ENCODE measurements around the gene PITPNM1. TPM values are rescaled to one million over a fixed set of nuclear protein-coding genes. Genes with fewer than 3 reads are reported as not detected.

Gene PITPNM1
- total RNA-seq, 1 donor from 2014 or later, result 55.8 TPM

DNA sequence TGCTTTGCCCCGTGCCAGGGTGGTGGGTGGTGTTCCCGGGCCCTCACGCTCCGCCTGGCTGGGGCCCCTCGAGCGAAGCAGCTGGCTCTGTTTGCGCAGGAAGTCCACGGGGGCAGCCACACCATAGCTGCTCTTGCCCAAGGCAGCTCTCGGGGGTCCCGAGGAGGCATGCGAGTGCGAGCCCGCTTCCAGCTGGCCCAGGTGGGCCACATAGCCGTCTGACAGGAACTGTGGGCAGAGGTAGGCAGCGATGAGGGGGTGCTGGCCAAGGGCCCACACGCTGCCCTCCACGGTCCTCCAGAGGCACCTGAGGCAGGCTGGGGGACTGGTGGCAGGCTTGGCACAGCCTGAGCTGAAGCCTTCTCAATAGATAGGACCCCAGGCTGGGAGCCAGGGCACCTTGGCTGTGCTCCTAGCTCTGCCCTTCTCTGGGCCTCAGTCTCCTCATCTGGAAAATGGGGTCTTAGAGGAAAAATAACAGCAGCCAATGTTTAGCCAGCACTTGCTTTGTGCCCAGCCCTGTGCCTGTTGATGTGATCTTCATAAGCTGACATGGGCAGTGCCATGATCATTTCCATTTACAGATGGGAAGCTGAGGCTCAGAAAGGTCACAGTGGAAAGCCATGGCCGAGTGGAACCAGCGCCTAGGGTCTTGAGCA lies 13.0 kb downstream of the PITPNM1 start:
- Mint-ChIP-seq H3K36me3 (peaks cover 15% of the 10 kb centered on the region), H3K27ac (no peak overlapping the region), H3K4me1 (no peaks in the 10 kb centered on the region), H3K9me3 (no peaks in the 10 kb centered on the region), H3K27me3 (ENCODE audit: low read depth) (no peaks in the 10 kb centered on the region), H3K4me3 (no peak overlapping the region)
- no peak for DNase-seq (ENCODE audit: low spot score in 2 of 2, unreplicated experiment in 2 of 2)
- TF ChIP-seq, protein P1, sequence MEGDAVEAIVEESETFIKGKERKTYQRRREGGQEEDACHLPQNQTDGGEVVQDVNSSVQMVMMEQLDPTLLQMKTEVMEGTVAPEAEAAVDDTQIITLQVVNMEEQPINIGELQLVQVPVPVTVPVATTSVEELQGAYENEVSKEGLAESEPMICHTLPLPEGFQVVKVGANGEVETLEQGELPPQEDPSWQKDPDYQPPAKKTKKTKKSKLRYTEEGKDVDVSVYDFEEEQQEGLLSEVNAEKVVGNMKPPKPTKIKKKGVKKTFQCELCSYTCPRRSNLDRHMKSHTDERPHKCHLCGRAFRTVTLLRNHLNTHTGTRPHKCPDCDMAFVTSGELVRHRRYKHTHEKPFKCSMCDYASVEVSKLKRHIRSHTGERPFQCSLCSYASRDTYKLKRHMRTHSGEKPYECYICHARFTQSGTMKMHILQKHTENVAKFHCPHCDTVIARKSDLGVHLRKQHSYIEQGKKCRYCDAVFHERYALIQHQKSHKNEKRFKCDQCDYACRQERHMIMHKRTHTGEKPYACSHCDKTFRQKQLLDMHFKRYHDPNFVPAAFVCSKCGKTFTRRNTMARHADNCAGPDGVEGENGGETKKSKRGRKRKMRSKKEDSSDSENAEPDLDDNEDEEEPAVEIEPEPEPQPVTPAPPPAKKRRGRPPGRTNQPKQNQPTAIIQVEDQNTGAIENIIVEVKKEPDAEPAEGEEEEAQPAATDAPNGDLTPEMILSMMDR (IDR thresholded peaks at IDR 0.05; ENCODE audit: unreplicated experiment), result no peak

DNA sequence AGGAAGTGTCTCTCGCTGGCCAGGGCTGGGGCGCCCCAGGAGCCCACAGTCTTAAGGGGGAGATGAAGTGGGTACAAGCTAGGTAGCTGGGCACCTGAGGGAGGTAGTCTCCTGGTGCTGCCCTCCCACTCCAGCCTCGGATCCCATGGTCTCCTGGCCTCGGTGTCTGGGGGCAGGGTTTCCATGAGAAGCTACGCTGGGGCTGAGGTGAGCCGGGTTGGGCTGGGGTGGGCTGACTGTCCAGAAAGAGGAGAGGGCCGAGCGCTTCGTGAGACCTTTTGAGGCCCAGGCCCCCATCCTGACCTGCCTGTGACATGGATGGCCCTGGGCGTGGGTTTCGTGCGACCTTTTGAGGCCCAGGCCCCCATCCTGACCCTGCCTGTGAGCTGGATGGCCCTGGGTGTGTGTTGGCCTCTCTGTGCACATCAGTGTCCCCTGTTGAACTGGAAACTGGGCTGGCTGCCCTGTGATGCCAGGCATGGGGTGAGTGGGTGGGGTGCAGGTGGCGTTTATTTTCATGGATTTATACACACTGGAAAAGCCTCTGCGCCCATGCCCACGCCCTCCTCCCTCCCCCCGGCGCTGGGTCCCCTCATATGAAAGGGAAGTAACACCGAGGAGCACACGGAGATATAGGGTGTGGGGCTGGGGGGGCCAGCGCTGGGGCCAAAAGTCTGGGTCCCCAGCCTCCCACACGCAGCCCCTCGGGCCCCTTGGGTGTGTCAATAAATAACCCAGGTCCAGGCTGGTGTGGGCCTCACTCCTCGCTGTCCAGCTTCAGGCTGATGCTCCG lies 13.7 kb downstream of the PITPNM1 start:
- H3K27ac Mint-ChIP-seq, result no peak overlapping the region
- DNase-seq (ENCODE audit: low spot score in 2 of 2, unreplicated experiment in 2 of 2), result no peak
- no peaks in the 10 kb centered on the region for H3K4me1 Mint-ChIP-seq
- no peaks in the 10 kb centered on the region for H3K27me3 Mint-ChIP-seq (ENCODE audit: low read depth)
- TF ChIP-seq, protein P1 (IDR thresholded peaks at IDR 0.05; ENCODE audit: unreplicated experiment), result no peak
- H3K4me3 Mint-ChIP-seq, result no peak overlapping the region
- peaks cover 15% of the 10 kb centered on the region for H3K36me3 Mint-ChIP-seq
- H3K9me3 Mint-ChIP-seq, result no peaks in the 10 kb centered on the region

DNA sequence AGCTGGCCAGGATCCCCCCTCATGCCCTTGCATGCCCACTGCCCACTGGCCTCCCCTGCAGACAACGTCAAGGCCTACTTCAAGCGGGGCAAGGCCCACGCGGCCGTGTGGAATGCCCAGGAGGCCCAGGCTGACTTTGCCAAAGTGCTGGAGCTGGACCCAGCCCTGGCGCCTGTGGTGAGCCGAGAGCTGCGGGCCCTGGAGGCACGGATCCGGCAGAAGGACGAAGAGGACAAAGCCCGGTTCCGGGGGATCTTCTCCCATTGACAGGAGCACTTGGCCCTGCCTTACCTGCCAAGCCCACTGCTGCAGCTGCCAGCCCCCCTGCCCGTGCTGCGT lies 14.5 kb downstream of the PITPNM1 start:
- peaks cover 15% of the 10 kb centered on the region for H3K36me3 Mint-ChIP-seq
- no peak for DNase-seq (ENCODE audit: low spot score in 2 of 2, unreplicated experiment in 2 of 2)
- H3K9me3 Mint-ChIP-seq, result no peaks in the 10 kb centered on the region
- peaks cover 2% of the 10 kb centered on the region for H3K4me1 Mint-ChIP-seq
- H3K4me3 Mint-ChIP-seq, result no peak overlapping the region
- no peaks in the 10 kb centered on the region for H3K27me3 Mint-ChIP-seq (ENCODE audit: low read depth)
- TF ChIP-seq, protein P1 (IDR thresholded peaks at IDR 0.05; ENCODE audit: unreplicated experiment), result no peak
- H3K27ac Mint-ChIP-seq, result no peak overlapping the region

DNA sequence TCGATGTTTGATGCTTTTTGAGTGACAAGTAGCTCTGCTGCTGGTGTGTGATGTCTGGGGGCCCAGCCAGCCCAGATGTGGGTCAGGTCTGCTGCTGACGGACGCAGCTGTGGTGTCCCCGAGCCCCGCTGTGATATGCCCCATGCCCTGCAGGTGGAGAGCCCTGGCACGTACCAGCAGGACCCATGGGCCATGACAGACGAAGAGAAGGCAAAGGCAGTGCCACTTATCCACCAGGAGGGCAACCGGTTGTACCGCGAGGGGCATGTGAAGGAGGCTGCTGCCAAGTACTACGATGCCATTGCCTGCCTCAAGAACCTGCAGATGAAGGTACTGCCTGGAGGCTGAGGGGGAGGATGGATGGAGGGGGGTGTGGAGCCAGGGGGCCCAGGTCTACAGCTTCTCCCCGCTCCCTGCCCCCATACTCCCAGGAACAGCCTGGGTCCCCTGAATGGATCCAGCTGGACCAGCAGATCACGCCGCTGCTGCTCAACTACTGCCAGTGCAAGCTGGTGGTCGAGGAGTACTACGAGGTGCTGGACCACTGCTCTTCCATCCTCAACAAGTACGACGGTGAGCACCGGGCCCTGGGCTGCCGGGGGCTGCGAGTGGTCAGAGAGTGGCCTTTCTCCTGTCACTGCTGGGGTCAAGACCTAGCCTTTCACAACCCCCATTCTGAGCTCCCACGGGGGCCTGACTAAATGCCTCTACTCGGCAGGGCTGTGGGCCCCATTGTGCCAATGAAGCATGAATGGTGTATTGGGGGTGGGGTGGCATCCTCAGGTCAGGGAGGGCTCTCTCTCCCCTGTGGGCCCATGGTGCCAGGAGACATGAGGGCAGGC lies 15.1 kb downstream of the PITPNM1 start:
- no peaks in the 10 kb centered on the region for H3K9me3 Mint-ChIP-seq
- no peak overlapping the region for H3K4me3 Mint-ChIP-seq
- H3K27me3 Mint-ChIP-seq (ENCODE audit: low read depth), result no peaks in the 10 kb centered on the region

DNA sequence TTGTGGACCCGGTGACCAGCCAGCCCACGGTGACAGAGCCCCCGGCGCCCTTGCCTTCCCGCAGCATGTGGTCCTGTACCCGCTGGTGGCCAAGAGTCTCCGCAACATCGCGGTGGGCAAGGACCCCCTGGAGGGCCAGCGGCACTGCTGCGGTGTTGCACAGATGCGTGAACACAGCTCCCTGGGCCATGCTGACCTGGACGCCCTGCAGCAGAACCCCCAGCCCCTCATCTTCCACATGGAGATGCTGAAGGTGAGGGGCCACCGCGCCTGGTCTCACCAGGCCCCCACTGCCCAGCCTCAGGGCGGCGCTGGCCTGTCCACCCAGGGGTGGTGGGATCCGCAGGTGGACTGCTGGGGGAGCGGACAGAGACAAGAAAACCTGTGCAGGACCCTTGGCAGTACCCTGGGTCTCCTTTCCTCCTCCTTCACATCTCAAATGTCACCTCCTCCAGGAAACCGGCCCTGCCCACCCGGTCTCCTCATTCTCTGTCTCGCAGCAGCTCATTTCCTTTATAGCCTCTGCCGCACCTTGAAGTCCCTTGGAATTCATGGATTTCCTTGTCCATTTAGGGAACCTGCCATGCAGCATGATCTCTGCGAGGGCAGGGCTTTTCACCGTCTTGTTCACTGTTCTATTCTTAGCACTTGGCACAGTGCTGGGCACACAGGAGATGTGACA lies 15.8 kb downstream of the PITPNM1 start:
- no peak overlapping the region for H3K27ac Mint-ChIP-seq
- no peaks in the 10 kb centered on the region for H3K27me3 Mint-ChIP-seq (ENCODE audit: low read depth)
- peaks cover 11% of the 10 kb centered on the region for H3K4me1 Mint-ChIP-seq
- TF ChIP-seq, protein P1 (IDR thresholded peaks at IDR 0.05; ENCODE audit: unreplicated experiment), result no peak
- no peaks in the 10 kb centered on the region for H3K9me3 Mint-ChIP-seq
- no peak overlapping the region for H3K4me3 Mint-ChIP-seq
- DNase-seq (ENCODE audit: low spot score in 2 of 2, unreplicated experiment in 2 of 2), result no peak
- H3K36me3 Mint-ChIP-seq, result peaks cover 19% of the 10 kb centered on the region

More for the DNA sequence above, 15.1 kb downstream of the PITPNM1 start:
- Mint-ChIP-seq H3K4me1 (peaks cover 4% of the 10 kb centered on the region), H3K36me3 (peaks cover 15% of the 10 kb centered on the region), H3K27ac (no peak overlapping the region)
- DNase-seq (ENCODE audit: low spot score in 2 of 2, unreplicated experiment in 2 of 2), result no peak
- TF ChIP-seq, protein P1 (IDR thresholded peaks at IDR 0.05; ENCODE audit: unreplicated experiment), result no peak
